SK-N-SH (cell line): ENCODE results near the gene MYL12A. TPM values are rescaled to one million over a fixed set of nuclear protein-coding genes. Genes with fewer than 3 reads are reported as not detected.

Experiments
- CTCF ChIA-PET: fragments of 300-600, 350-600 bp; formaldehyde crosslinking; extraction: SDS; loops from one replicate; lab custom pipeline; 2021; lab: Yijun Ruan, JAX
- POLR2A ChIA-PET: fragments of 350-600 bp; sonication (Branson Sonifier 250); formaldehyde crosslinking; extraction: SDS; loops from one replicate; lab custom pipeline; 2020; ENCODE audit warnings: antibody characterized with exemption, inconsistent platforms; lab: Yijun Ruan, JAX
- DNase-seq: peaks from one replicate; pipeline ENCODE4 v3.0.0; 2012
- H2AFZ ChIP-seq: fragments of 200-600 bp; sonication (generic); 2 replicates; pipeline ENCODE4 v1.8.1; 2016; ENCODE audit warnings: antibody characterized with exemption, mild to moderate bottlenecking, low read depth
- H3F3A ChIP-seq: fragments of 200-600 bp; sonication (generic); replicated peaks from 2 replicates; pipeline ENCODE3; 2016; ENCODE audit warnings: antibody characterized with exemption, mild to moderate bottlenecking; ENCODE audit not compliant: insufficient read depth
- H3K27ac ChIP-seq, 2 experiments: fragments of 200-500 bp in 1 of 2; fragments of 200-600 bp in 1 of 2; sonication (Bioruptor generic) in 1 of 2; sonication (generic), shearing (Covaris generic) in 1 of 2; 2 replicates each; pipeline versions ENCODE4 v1.5.1 to v1.6.1; 2014 to 2016; ENCODE audit warnings: low read depth in 2 of 2, inconsistent platforms in 1 of 2, low read length in 1 of 2, mild to moderate bottlenecking in 1 of 2, mixed read lengths in 1 of 2
- H3K27me3 ChIP-seq: fragments of 200-600 bp; sonication (generic), shearing (Covaris generic); 2 replicates; pipeline ENCODE4 v1.6.1; 2016; ENCODE audit warnings: mixed run types; ENCODE audit not compliant: insufficient read depth
- H3K36me3 ChIP-seq, 2 experiments: fragments of 200-500 bp in 1 of 2; fragments of 200-600 bp in 1 of 2; sonication (Bioruptor generic) in 1 of 2; sonication (generic) in 1 of 2; replicated peaks in 1 of 2; 2 replicates each; pipeline versions ENCODE3 to v1.5.1; 2014 to 2016; ENCODE audit warnings: low read length in 1 of 2, mild to moderate bottlenecking in 1 of 2; ENCODE audit not compliant: insufficient read depth in 2 of 2, control insufficient read depth in 1 of 2
- H3K4me1 ChIP-seq, 2 experiments: fragments of 200-500 bp in 1 of 2; fragments of 200-600 bp in 1 of 2; sonication (Bioruptor generic) in 1 of 2; sonication (generic), shearing (Covaris generic) in 1 of 2; 2 replicates each; pipeline versions ENCODE4 v1.5.1 to v1.6.1; 2014 to 2016; ENCODE audit warnings: low read depth in 1 of 2, low read length in 1 of 2, mixed run types in 1 of 2; ENCODE audit not compliant: insufficient read depth in 2 of 2, control insufficient read depth in 1 of 2
- H3K4me2 ChIP-seq: fragments of 200-600 bp; sonication (generic), shearing (Covaris generic); 2 replicates; pipeline ENCODE4 v1.6.1; 2017; ENCODE audit warnings: mixed run types
- H3K4me3 ChIP-seq, 2 experiments: fragments of 200-500 bp in 1 of 2; fragments of 200-600 bp in 1 of 2; sonication (Bioruptor generic) in 1 of 2; sonication (generic), shearing (Covaris generic) in 1 of 2; 2 replicates each; pipeline versions ENCODE4 v1.5.1 to v1.8.1; 2014 to 2016; ENCODE audit warnings: low read depth in 2 of 2, inconsistent platforms in 1 of 2, low read length in 1 of 2, mild to moderate bottlenecking in 1 of 2, mixed read lengths in 1 of 2, moderate library complexity in 1 of 2
- H3K79me2 ChIP-seq: fragments of 200-600 bp; sonication (generic); 2 replicates; pipeline ENCODE4 v1.8.1; 2017; ENCODE audit warnings: mild to moderate bottlenecking; ENCODE audit not compliant: insufficient read depth
- H3K9ac ChIP-seq: fragments of 200-600 bp; sonication (generic); 2 replicates; pipeline ENCODE4 v1.6.1; 2017; ENCODE audit warnings: mixed run types
- H3K9me2 ChIP-seq: fragments of 200-600 bp; sonication (generic); 2 replicates; pipeline ENCODE4 v1.6.1; 2017; ENCODE audit warnings: mixed run types
- H3K9me3 ChIP-seq: fragments of 200-600 bp; sonication (generic); 2 replicates; pipeline ENCODE4 v1.6.1; 2017; ENCODE audit warnings: mixed run types, mild to moderate bottlenecking, moderate library complexity
- H4K20me1 ChIP-seq: fragments of 200-600 bp; sonication (generic); 2 replicates; pipeline ENCODE4 v1.6.1; 2017; ENCODE audit warnings: mild to moderate bottlenecking, mixed run types; ENCODE audit not compliant: insufficient read depth
- CHD2 ChIP-seq: fragments of 150-350 bp; IDR thresholded peaks from 2 replicates; pipeline ENCODE4 v1.6.1; 2018; ENCODE audit warnings: low read length; ENCODE audit not compliant: partially characterized antibody
- ELF1 ChIP-seq: IDR thresholded peaks from 2 replicates; pipeline ENCODE4 v1.4.0; 2012
- FOXJ3 ChIP-seq: sonication (generic); formaldehyde crosslinking; IDR thresholded peaks from 2 replicates; pipeline ENCODE4 v1.5.1; 2020; ENCODE audit warnings: mild to moderate bottlenecking, missing genetic modification reagents
- GABPA ChIP-seq: IDR thresholded peaks from 2 replicates; pipeline ENCODE4 v1.4.0; 2012; ENCODE audit warnings: low read depth, mild to moderate bottlenecking
- GATA2 ChIP-seq: sonication (generic); formaldehyde crosslinking; IDR thresholded peaks from 2 replicates; pipeline ENCODE4 v1.5.0; 2020; ENCODE audit warnings: mild to moderate bottlenecking, missing genetic modification reagents
- MXI1 ChIP-seq: IDR thresholded peaks from 2 replicates; pipeline ENCODE4 v1.6.1; 2012; ENCODE audit warnings: mild to moderate bottlenecking, low read depth, low read length, improper control_type of control experiment
- NFIC ChIP-seq: IDR thresholded peaks from 2 replicates; pipeline ENCODE4 v1.4.0; 2012; ENCODE audit warnings: borderline replicate concordance
- POLR2AphosphoS5 ChIP-seq: IDR thresholded peaks from 2 replicates; pipeline ENCODE4 v1.6.1; 2012; ENCODE audit warnings: low read depth, low read length
- RAD21 ChIP-seq: IDR thresholded peaks from 2 replicates; pipeline ENCODE4 v1.6.1; 2012; ENCODE audit warnings: mild to moderate bottlenecking, low read length
- RFX5 ChIP-seq: IDR thresholded peaks from 2 replicates; pipeline ENCODE4 v1.6.1; 2012; ENCODE audit warnings: mild to moderate bottlenecking, improper control_type of control experiment, low read length
- RXRA ChIP-seq: IDR thresholded peaks from 2 replicates; pipeline ENCODE4 v1.4.0; 2012; ENCODE audit warnings: low read depth, mild to moderate bottlenecking, borderline replicate concordance
- SMC3 ChIP-seq: IDR thresholded peaks from 2 replicates; pipeline ENCODE4 v1.6.1; 2012; ENCODE audit warnings: low read depth, low read length, improper control_type of control experiment
- TEAD4 ChIP-seq: IDR thresholded peaks from 2 replicates; pipeline ENCODE4 v1.4.0; 2012; ENCODE audit warnings: mild to moderate bottlenecking, borderline replicate concordance; ENCODE audit not compliant: insufficient read depth
- WGBS: methylation state at CpG from one replicate; pipeline ENCODE4 v1.1.6; 2017; ENCODE audit warnings: low lambda C conversion rate; 5-methylcytosine and 5-hydroxymethylcytosine counted together
- polyA plus RNA-seq, 3 experiments: library from polyadenylated mRNA; depleted of rRNA; stranded (reverse); fragments of >200 nt; gene quantifications; 2 replicates each; pipeline ENCODE4 v1.2.3, GENCODE V29; 2012
- TF ChIP-seq, protein P1 (sequence below): IDR thresholded peaks from 2 replicates; pipeline ENCODE4; 2012
- TF ChIP-seq, protein P2 (sequence below): IDR thresholded peaks from 2 replicates; pipeline ENCODE4 v1.4.0; 2012; ENCODE audit warnings: low read depth
- TF ChIP-seq, protein P3 (sequence below): IDR thresholded peaks from 2 replicates; pipeline ENCODE4 v1.4.0; 2012; ENCODE audit warnings: low read depth, borderline replicate concordance
- TF ChIP-seq, protein P4 (sequence below): fragments of 150-350 bp; IDR thresholded peaks from 2 replicates; pipeline ENCODE4 v1.6.1; 2016; ENCODE audit warnings: mild to moderate bottlenecking, low read depth, low read length
- TF ChIP-seq, protein P5 (sequence below): IDR thresholded peaks from 2 replicates; pipeline ENCODE4 v1.4.0; 2012; ENCODE audit warnings: low read depth, borderline replicate concordance
- TF ChIP-seq, protein P6 (sequence below): fragments of 150-350 bp; IDR thresholded peaks from 2 replicates; pipeline ENCODE4 v1.6.1; 2017; ENCODE audit warnings: antibody characterized with exemption, low read length, low read depth, borderline replicate concordance

MYL12A gene
- polyA plus RNA-seq, 1 of the 3 experiments (the other 2 are of a cell fraction) = 448 TPM

DNA sequence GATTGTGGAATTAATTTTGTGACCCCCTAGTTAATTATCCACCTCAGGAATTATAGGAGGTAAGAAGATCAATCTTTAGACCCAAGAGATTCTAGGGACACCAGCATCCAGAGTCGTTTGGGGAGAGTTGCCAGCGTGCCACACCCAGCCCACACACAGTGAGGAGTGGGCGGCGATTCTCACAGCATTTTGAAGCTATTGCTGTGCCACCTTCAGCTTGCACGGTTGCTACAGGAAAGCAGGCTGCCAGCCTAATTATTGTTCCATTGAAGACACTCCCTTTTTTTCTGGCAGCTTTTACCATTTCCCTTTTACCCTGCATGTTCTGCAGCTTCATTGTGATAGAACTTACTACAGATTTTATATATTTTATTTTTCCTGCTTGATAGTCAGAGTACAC is 13.1 kb upstream of the MYL12A start:
- Histone ChIP-seq H4K20me1 (no peaks in the 10 kb centered on the region), H3K9me3 (no peaks in the 10 kb centered on the region), H3K27me3 (no peaks in the 10 kb centered on the region), H3K36me3 (no peaks in the 10 kb centered on the region), H3K27ac (no peak overlapping the region), H3K4me3 (no peak overlapping the region), H3K79me2 (no peaks in the 10 kb centered on the region), H3F3A (no peaks in the 10 kb centered on the region), H3K9ac (no peak overlapping the region), H3K4me1 (no peaks in the 10 kb centered on the region), H2AFZ (no peak overlapping the region), H3K4me2 (no peak overlapping the region), H3K9me2 (no peaks in the 10 kb centered on the region)
- POLR2A ChIA-PET = no interaction called here
- WGBS = 50% methylated on average over 1 of the region's 5 CpGs
- no peak for DNase-seq
- CTCF ChIA-PET = interaction anchor here (2.4 kb wide), 1 partner anchor 11 kb away, joined by 6 read pairs; no protein-coding TSS in a partner anchor
- TF ChIP-seq, protein P1, sequence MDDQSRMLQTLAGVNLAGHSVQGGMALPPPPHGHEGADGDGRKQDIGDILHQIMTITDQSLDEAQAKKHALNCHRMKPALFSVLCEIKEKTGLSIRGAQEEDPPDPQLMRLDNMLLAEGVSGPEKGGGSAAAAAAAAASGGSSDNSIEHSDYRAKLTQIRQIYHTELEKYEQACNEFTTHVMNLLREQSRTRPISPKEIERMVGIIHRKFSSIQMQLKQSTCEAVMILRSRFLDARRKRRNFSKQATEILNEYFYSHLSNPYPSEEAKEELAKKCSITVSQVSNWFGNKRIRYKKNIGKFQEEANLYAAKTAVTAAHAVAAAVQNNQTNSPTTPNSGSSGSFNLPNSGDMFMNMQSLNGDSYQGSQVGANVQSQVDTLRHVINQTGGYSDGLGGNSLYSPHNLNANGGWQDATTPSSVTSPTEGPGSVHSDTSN = no peak
- TF ChIP-seq ELF1 (no peak), TEAD4 (no peak), RFX5 (no peak), RXRA (no peak), FOXJ3 (no peak), POLR2AphosphoS5 (no peak), GATA2 (CRISPR knock-in tag) (no peak), CHD2 (no peak), SMC3 (no peak), GABPA (no peak)
- TF ChIP-seq, protein P2, sequence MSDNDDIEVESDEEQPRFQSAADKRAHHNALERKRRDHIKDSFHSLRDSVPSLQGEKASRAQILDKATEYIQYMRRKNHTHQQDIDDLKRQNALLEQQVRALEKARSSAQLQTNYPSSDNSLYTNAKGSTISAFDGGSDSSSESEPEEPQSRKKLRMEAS = no peak
- TF ChIP-seq, protein P3, sequence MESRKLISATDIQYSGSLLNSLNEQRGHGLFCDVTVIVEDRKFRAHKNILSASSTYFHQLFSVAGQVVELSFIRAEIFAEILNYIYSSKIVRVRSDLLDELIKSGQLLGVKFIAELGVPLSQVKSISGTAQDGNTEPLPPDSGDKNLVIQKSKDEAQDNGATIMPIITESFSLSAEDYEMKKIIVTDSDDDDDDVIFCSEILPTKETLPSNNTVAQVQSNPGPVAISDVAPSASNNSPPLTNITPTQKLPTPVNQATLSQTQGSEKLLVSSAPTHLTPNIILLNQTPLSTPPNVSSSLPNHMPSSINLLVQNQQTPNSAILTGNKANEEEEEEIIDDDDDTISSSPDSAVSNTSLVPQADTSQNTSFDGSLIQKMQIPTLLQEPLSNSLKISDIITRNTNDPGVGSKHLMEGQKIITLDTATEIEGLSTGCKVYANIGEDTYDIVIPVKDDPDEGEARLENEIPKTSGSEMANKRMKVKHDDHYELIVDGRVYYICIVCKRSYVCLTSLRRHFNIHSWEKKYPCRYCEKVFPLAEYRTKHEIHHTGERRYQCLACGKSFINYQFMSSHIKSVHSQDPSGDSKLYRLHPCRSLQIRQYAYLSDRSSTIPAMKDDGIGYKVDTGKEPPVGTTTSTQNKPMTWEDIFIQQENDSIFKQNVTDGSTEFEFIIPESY = no peak
- TF ChIP-seq, protein P4, sequence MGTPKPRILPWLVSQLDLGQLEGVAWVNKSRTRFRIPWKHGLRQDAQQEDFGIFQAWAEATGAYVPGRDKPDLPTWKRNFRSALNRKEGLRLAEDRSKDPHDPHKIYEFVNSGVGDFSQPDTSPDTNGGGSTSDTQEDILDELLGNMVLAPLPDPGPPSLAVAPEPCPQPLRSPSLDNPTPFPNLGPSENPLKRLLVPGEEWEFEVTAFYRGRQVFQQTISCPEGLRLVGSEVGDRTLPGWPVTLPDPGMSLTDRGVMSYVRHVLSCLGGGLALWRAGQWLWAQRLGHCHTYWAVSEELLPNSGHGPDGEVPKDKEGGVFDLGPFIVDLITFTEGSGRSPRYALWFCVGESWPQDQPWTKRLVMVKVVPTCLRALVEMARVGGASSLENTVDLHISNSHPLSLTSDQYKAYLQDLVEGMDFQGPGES = no peak

DNA sequence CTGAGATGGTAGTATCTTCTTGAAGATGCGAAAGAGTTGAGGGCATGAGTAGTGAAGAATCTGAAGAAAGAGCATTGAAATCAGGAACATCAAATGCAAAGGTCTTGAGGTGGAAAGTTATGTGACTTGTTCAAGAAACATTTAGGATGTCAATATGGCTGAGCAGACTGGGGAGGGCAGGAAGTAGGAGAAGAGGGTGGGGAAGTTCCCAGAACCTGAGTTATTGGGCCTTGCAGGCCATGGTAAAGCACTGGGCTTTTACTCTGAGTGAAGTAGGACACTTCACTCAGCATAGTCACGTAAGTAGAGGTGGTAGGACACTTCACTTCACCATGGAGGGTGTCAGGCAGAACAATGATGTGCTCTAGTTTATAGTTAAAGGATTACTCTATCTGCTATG is 11.8 kb upstream of the MYL12A start:
- ChIA-PET POLR2A (no interaction called here), CTCF (interaction anchor here (0.7 kb wide), 1 partner anchor 216 kb away, joined by 3 read pairs; no protein-coding TSS in a partner anchor)
- no peak overlapping the region for H3K27ac ChIP-seq
- WGBS = 71% methylated on average over 2 of the region's 2 CpGs
- no peaks in the 10 kb centered on the region for H3K9me3 ChIP-seq
- H3F3A ChIP-seq = no peaks in the 10 kb centered on the region
- no peaks in the 10 kb centered on the region for H3K9me2 ChIP-seq
- H3K4me1 ChIP-seq = no peaks in the 10 kb centered on the region
- no peak for DNase-seq
- no peak overlapping the region for H3K9ac ChIP-seq
- H4K20me1 ChIP-seq = no peaks in the 10 kb centered on the region
- no peak overlapping the region for H3K4me2 ChIP-seq
- H2AFZ ChIP-seq = no peak overlapping the region
- H3K36me3 ChIP-seq = no peaks in the 10 kb centered on the region
- no peaks in the 10 kb centered on the region for H3K79me2 ChIP-seq
- no peaks in the 10 kb centered on the region for H3K27me3 ChIP-seq
- no peak overlapping the region for H3K4me3 ChIP-seq
- TF ChIP-seq, protein P5, sequence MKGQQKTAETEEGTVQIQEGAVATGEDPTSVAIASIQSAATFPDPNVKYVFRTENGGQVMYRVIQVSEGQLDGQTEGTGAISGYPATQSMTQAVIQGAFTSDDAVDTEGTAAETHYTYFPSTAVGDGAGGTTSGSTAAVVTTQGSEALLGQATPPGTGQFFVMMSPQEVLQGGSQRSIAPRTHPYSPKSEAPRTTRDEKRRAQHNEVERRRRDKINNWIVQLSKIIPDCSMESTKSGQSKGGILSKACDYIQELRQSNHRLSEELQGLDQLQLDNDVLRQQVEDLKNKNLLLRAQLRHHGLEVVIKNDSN = no peak
- TF ChIP-seq NFIC (no peak), RAD21 (no peak), RFX5 (no peak), GABPA (no peak), MXI1 (no peak)
- TF ChIP-seq, protein P1 = no peak
- TF ChIP-seq, protein P6, sequence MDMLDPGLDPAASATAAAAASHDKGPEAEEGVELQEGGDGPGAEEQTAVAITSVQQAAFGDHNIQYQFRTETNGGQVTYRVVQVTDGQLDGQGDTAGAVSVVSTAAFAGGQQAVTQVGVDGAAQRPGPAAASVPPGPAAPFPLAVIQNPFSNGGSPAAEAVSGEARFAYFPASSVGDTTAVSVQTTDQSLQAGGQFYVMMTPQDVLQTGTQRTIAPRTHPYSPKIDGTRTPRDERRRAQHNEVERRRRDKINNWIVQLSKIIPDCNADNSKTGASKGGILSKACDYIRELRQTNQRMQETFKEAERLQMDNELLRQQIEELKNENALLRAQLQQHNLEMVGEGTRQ = no peak
- TF ChIP-seq, protein P4 = no peak
- TF ChIP-seq, protein P2 = no peak
